Stimulated activated CD4-positive, alpha-beta T cell treated with anti-CD3 and anti-CD28 coated beads, Interleukin-4, amount 100 ng/mL, for 24 hours (primary cell): ENCODE measurements around the gene SEC24D.

Experiments
- DNase-seq: peaks from one replicate; pipeline ENCODE4 v3.0.0-alpha.2; 2020

The SEC24D gene

DNA sequence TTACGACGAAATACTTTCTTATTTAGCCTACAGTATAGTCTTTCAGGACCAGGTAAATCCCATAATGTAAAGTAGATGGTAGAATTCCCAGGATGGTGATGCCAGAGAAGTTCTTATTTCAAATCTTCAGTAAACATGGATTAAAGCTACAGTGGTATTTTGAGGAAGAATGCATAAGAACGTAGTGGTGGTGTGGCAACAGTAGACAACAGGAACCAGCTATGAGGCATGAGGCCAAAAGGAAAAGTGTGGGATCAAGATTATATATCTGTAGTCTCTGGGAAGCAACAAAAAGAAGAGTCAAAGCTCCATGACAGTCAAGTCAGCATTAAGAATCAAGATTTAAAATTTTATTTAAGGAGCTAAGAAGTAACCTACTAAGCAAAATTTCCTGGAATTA, 90.6 kb downstream of the SEC24D start:
- DNase-seq: no peak

DNA sequence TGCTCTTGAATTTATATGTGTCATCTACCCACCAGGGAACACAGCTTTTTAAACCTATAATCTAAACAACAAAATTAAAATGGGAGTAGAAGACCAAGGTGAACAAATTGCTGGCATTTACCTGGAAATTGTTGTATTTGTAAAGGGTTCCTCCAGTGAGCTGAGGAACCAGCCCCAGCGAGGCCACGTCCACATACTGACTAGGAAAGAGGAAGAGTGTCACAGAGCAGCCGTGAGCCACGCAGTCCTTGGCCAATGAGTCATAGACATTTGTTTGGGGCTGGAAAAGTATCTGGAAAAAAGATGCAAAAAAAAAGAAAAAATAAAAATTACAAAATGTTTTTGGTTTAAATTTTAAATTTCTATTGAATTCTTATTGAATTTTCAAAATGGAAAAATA, 92.1 kb downstream of the SEC24D start:
- no peak for DNase-seq

DNA sequence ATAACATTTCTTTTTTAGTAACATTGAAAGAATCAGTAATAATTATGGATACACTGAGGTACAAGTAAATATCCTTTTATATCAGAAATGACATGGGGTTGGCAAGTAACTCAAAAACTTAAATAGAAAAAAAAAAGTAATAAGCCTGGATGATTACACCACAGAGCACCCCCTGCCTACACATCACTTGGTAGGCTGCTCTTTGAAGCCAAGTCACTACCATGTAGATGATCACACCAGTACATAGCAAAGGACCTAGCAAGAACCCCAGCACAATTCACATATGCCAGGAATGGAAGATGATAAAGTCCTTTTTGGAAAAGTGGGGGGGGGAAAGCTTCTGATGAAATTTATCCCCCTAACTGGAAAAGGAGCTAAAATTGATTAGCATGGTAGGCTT, 93.9 kb downstream of the SEC24D start:
- DNase-seq: no peak

DNA sequence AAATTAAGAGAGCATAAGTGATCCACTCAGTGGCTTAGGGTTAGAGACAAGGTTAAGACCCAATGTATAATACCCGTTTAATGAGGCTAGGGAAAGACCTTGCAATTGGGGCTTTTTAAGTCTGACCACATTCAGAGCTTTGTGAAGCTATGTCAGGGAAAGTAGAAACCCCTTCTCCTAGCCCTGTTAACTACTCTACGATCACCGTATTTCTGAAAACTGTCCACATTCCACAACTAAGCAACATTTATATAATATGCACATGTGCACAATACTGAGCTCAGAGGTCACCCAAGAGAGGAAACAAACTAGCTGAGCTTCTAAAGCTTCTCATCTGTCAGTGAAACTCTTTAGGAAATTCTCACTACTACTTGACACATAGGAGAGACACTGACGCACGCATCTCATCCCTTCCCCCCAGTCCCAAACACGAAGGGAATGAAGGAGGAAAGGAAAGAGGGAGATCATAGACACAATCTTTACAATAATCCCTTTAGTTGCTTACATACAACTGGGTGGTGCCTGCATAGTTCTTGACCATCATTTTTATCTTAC, 94.5 kb downstream of the SEC24D start:
- no peak for DNase-seq

DNA sequence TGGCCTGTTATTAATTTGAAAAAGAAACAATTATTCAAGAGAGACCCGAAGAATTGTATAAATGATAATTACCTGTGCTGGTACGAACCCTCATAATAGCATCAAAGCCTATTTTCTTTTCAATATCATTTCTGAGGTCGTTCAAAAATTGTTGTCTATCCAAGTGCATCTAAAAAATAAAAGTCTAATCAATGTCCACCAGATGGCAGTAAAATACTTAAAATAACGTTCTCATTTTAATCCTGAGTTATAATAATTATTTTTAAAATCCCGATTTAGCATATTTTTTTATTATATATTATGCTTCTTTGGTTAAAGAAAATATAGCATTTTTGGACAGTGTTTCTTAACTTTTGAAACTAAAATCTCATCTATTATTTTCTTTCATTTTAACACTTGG, 95.1 kb downstream of the SEC24D start:
- no peak for DNase-seq

DNA sequence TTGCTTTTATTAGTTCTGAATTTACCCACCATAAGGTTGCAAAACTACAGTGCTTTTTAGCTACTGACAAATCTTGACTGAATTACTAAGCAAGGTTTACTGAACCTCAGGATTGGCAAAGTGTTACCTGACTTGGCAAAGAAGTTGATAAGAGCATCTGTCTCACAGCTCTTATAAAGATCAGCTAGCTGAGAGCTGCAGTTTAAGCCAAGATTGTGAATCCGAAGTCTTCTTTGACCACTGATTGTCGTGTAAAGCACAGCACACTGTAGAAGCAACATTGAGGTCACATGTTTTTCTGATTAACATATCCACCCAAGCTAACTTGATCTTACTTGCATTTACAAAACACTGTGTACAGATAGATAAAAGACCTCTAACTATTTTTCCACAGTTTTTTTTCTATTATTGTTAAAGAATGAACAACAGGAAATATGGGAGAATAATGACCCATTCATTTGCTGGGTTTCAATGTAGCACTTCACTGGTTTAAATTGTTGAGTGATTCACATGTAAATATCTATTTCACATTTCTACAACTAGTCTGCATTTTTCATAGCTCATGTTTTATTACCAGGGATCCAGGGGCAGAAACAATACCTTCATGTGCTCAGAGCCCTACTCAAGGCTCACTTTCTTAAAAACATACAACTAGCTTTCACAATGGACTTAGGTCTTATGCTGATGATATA, 96.8 kb downstream of the SEC24D start:
- DNase-seq: no peak

DNA sequence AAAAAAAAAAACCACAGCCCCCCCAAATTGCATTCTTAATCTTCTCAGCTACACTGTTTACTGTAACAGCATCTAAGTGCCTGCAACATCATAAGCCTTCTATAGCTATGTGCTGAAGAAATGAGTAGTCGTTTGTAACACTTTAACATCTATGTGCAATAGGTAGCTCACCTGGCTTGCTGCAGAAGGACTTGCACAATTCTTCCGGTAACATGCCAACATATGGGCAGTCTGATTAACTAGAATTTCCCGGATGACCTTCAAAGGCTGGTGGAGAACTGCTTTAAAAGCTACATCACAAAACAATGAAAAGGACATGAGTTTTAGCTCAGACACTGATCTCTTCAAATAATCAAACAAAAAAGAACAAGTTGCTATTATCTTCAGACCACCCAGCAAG, 97.8 kb downstream of the SEC24D start:
- no peak for DNase-seq

DNA sequence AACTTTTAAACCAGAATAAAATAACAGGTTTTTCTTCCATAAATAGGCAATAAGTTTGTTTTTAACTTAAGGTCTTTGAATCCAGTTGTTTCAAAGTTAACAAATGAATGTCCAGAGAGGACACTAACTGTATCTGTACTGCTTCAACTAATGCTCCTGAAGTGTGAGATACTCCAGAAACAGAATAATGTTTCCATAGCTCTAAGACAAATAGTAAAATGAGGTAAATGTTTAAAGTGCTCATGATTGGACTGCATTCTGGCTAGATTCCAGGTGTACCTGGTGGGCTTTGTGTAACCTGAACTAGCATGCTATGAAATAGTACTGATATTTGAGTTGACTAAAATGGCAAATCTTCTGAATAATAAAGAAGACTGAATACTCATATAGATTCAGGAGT, 99.0 kb downstream of the SEC24D start:
- DNase-seq: no peak

DNA sequence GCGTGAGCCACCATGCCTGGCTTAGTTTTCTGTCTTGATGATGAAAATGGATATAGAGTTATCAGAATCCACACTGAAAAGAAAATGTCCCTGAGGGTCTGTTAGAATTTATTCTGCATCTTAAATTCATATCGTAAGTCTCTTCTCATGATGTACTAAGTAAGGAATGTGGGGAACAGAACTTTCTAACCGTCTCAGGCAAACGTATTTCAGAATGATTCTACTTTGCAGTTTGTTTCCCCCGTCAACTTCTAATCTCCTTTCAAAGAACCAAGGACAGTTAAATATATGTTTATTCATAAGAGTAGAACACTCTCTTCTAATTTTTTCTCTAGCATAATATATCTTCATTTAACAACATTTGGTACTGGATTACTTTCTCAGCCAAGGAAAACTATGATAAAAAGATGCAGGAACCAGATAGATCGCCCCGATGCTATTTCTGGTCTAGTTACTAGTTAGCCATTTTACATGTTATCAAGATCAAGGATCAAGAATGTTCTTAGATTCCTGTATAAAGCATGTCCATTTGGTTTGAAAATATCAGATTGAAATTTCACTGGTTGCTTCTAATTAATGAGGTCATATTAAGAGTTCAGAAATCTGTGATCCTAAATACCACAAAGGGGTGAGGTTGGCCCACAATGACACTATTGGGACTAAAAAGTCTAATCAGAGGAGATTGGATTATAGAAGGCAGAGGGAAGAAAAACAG, 101.3 kb downstream of the SEC24D start:
- no peak for DNase-seq

DNA sequence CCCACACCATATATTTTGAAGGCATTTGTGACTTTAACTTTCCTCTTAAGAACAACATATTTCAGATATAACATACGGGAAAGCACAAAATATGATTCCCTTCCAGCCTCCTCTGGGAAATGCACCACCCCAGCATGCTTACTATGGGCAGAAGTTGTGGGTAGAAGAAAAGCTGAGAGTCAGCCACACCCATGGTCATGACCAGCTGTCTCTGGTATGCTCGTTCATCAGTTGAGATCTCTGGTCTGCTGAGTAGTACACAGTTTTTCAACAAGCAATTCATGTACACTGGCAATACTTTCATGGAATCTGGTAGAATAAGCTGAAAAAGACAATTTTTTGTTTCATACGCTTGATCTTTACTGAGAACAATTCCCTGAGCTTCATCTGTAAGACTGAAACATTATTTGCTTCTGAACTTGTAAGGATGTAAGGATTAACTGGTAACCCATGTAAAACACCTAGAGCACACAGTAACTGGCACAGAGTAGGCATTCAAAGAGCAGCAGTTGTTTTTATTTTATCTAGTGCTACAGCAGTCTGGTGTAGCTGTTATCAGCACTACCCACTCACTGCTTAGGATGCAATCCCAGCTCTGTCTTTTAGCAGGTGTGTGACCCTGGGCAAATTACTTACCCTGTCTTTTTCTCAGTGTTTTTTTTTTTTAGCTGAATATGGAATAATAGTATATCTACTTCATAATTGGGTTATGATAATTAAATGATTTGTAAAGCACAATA, 103.2 kb downstream of the SEC24D start:
- DNase-seq: no peak

DNA sequence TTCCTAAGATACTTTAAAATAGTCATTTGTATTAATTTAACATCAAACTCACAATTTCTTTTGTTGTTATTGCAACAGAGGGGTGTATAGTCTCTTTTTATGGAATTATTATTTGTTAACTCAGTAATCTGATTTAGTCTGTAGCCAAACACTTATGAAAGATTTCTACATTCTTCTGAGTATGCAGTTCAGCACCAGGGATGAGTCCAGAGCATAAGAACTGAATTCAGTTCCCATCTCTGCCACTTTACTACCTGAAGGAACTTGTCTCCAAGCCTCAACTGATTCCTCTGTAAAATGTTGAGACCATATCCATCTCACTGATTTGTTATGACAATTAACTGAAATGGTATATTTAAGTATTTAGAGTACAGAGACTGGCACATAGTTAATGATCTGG, 105.2 kb downstream of the SEC24D start:
- DNase-seq: no peak

DNA sequence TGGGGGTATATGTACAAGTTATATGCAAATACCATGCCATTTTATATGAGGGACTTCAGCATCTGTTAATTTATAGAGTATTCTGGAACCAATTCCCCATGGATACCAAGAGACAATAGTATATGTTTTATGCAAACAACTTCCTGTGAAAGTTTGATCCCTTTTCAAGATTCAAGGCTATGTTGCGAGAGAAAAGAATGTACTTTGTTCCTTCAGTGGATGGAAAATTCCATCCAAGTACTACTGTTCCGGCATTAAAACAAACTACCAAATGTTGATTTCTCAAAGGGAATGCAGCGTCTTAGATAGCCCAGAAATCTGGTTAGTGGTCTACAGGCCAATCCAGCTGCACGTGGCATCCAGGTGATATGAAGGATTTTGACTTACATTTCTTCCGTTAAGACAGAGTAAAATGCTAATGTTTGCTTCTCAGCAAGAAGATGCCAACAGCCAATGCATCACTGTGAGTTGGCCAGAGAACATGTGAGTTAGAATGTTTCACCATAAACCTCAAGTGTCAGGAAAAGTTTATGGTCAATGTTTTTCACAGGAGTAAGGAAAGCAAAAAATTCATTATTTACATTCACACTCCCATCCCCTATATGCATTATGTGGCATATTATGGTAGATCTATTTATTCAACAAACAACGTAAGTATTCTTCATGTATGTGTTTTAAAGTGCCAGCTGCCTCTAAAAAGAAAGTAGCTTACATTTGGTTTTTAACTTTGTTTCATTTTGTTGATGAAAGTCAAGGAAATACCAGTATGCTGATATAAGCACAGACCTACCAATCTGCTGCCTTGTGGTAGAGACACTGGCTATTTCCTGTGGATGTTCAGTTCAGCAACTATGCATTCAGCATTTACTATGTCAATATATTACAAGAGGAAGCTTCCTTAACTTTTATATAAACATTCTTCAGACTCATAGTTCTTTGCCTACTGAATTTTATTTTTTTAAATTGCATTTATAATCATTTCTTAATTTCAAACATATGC, 106.3 kb downstream of the SEC24D start:
- no peak for DNase-seq

DNA sequence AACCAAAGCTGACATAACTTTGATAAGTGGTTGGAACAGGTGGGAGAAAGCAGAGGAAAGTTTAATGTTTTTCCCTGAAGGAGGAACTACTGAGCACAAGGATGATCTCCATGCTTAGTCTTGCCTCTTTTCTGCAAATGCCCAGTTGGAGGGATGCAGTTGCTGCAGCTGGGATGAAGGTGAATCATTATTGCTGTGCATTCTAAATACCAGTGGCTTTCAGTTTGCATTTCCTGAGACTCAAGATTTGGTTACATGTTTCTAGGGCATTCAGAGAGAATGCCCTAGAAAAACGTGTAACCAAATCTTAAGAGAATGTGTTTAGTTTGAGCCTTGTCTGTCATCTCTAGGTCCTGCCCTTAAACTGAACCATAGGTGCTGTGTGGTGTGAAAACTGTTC, 108.6 kb downstream of the SEC24D start:
- DNase-seq: no peak

DNA sequence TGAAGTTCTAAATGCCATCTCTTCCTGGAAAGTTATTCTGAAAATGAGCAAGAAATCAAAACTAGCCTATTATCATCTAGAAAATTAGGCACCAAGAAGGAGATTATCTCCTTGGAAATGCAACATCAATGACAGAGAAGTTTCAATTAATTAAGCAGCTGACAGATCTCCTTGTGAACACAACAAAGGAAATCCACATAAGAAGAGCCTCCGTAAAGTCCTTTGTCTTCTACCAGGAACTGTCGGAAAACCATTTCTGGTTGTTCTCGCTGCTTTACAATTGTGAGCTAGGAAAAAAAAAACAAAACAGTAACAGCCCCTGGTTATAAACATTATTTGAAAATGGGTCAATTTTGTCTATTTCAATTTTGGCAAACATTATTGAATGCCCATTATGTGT, 112.6 kb downstream of the SEC24D start:
- DNase-seq: no peak

DNA sequence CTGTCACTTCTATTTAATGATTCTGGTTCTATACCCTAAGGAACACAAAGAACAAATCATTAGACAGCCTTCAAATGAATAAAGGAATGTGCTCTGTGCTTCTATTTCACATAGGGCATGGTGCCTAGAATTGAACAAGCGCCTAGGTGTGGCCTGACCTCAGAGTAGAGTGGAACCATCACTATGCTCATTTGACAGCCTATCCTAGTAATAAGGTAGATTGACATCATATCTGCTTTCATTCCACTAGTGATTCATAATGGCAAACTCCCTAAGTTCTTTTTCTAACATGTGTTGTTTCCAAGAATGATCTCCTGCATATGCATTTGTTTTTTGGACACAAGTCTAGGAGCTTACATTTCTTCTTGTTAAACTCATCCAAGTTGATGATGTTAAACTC, 114.2 kb downstream of the SEC24D start:
- no peak for DNase-seq

DNA sequence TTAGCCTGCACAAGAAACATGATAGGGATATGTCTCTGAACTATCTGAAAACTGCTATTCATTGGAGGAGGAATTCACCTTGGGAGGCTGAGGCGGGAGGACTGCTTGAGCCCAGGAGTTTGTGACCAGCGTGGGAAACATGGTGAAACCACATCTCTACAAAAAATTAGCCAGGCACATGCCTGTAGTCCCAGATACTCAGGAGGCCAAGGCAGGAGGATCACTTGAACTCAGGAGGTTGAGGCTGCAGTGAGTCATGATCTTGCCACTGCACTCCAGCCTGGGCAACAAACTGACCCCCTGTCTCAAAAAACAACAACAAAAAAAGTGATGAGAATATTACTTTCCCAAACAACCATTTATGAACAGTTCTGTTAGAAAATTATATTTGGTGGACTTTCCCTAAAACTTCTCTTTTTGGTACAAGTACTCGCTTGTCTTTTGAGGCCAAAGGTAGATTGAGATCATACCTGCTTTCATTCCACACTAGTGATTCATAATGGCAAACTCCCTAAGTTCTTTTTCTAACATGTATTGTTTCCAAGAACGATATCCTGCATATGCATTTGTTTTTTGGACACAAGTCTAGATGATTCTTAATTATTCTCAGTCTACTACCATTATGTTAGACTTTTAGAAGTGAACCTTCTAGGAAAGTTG, 117.3 kb downstream of the SEC24D start:
- DNase-seq: no peak

DNA sequence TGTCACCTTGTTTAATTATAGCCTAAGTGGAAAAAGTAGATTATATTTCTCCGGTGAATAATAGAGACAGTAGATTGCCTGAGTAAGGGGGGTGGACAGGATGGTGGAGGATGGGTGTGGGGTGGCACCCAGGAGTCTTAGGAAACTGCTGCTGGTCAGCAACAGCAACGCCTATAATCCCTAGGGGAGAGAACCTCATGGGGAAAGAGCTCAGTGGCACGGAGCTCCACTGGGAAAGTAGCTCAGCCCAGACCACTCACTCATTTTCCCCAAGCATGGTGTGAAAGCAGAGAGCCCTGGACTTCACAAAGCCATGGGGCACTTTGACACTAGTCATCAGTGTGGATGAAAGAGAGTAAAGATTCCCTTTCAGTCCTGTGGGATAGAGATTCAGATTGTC, 119.6 kb downstream of the SEC24D start:
- DNase-seq: no peak

DNA sequence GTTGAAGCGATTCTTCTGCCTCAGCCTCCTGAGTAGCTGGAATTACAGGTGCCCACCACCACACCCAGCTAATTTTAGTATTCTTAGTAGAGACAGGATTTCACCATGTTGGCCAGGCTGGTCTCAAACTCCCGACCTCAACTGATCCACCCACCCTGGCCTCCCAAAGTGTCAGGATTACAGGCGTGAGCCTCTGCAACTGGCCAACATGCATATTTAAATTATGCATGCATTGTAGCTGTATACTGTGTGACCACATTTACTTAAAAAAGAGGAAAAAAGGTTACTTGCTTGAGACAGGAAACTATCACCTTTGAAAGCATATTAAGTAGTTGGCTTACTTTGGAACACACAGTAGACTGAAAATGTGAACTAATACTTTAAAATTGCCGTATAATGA, 121.2 kb downstream of the SEC24D start:
- DNase-seq: no peak

DNA sequence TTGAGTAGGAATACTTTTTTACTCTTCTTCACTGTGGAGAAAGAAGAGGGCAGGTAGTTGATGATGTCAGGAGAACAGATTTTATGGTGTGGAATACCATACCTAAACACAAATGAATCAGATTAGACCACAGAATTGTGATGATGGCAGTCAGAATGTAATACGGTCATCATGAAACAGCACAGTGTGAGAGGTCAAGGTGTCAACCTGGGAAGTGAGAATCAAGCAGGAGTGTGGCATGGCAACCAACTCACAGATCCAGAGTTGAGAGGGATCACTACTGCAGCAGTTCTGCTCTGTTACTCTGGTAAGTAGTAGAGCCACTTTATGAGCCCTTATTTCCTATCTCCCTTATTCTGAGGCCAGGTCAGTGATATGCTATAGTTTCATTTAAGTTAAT, 123.1 kb downstream of the SEC24D start:
- DNase-seq: no peak

DNA sequence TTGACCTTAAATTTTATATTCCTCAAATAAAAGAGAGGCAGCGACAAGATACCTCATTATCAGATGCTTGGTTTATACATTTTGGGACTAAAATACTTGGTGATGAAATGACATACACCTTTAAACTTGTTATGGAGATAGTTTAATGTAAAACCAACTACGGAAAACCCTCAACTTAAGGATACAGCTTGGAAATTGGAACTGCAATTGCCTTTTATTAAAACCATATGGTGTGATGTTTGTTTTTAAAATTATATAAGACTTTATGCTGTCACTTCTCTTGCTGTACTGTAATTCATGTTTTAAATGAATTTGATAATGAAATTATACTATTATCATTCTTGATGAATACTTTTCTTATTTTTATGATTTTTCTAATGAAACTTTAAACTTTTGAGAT, 124.9 kb downstream of the SEC24D start:
- no peak for DNase-seq

DNA sequence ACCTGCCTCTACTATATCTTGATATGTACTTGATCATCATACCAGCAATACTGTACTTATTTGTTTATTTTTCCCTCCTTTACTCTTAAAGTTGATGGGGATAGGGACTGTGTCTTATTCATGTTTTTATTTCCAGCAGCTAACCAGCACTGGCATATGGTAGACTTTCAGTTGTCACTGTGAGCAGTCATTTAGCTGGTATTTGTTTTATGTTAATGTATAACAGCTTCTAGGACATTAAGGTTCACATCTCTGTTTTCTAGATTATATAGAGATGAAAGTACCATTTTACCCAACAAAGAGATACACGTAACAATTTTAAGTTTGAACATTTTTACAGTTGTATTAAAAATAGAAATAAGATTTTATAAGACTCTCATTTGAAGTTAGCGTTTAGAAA, 132.8 kb downstream of the SEC24D start:
- no peak for DNase-seq
